DMS153 treated with DMSO at 0.1 percent for 48 hours (cell line): ENCODE measurements around the gene CIB4.

ENCODE experiments used
- DNase-seq: peaks from one replicate; lab custom pipeline; 2025; ENCODE audit not compliant: unreplicated experiment; lab: John Stamatoyannopoulos, UW

Gene CIB4

GRCh38 chr2:26532301-26533250 is 108.6 kb downstream of the CIB4 start:
- DNase-seq = no peak
